GM18508 (cell line): ENCODE measurements around the gene PCDHB10.
"Not testable (repeated sequence)": the region's sequence is repeated elsewhere in the genome, so short reads cannot be mapped to it uniquely, and the experiment has no call there.

ENCODE experiments used
- ATAC-seq: cut with Tn5 transposase; IDR thresholded peaks from one replicate; pipeline ENCODE4 v1.9.1; 2021; ENCODE audit warnings: moderate number of reproducible peaks; ENCODE audit not compliant: insufficient read depth, unreplicated experiment

PCDHB10 gene

GRCh38 chr5:141186897-141187512, 5.1 kb upstream of the PCDHB10 start, which contains the start of gene PCDHB9:
Gene PCDHB9 (plus strand): TSS chr5:141187161. CDS start chr5:141187319, 158 bp downstream.
- ATAC-seq, result no peak

GRCh38 chr5:141188682-141189081, 3.5 kb upstream of the PCDHB10 start:
- ATAC-seq, result not testable (repeated sequence)

- not testable (repeated sequence) for ATAC-seq
Measured at GRCh38 chr5:141189131-141189530, 3.0 kb upstream of the PCDHB10 start.

GRCh38 chr5:141194332-141194731, 2.2 kb downstream of the PCDHB10 start:
- not testable (repeated sequence) for ATAC-seq

GRCh38 chr5:141196363-141196762, 4.2 kb downstream of the PCDHB10 start:
- no peak for ATAC-seq

DNA sequence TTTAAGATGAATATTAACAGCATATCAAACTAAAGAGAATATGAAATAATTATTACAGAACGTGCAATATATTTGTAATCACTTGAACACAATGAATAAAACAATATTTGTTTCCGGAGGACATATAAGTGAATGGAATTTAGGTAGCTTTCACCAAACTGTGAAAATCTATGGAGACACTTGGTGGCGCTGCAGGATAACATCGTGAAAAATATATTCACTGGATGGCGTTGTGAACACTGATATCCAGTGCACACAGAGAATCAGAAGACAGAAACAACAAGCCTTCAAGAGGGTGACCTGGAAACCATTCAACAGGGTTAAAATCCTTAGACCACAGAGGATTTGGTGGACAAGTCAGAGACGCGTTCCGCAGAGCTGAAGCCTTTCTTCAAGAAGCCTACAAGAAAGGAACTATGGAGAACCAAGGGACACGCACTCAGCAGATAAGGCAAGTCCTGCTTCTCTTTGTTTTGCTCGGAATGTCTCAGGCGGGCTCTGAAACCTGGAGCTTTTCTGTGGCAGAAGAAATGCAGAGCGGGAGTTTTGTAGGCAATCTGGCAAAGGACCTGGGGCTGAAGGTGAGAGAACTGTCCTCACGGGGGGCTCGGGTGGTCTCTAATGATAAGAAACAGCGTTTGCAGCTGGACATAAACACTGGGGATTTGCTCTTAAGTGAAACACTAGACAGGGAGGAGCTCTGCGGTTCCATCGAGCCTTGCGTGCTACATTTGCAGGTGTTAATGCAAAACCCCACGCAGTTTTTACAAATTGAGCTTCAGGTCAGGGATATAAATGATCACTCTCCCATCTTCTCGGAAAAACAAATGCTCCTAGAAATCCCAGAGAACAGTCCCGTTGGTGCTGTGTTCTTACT, 7.4 kb downstream of the PCDHB10 start, which contains the start of gene PCDHB11:
TSS of gene PCDHB11 (plus strand) at position 269 of the 877 bp plus-strand sequence. CDS start at position 417, 148 bp downstream.
- no peak for ATAC-seq

DNA sequence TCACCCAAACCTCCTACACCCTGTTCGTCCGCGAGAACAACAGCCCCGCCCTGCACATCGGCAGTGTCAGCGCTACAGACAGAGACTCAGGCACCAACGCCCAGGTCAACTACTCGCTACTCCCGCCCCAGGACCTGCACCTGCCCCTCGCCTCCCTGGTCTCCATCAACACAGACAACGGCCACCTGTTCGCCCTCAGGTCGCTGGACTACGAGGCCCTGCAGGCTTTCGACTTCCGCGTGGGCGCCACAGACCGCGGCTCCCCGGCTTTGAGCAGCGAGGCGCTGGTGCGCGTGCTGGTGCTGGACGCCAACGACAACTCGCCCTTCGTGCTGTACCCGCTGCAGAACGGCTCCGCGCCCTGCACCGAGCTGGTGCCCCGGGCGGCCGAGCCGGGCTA, 9.0 kb downstream of the PCDHB10 start:
- ATAC-seq, result not testable (repeated sequence)

GRCh38 chr5:141201646-141202045, 9.5 kb downstream of the PCDHB10 start:
- ATAC-seq, result not testable (repeated sequence)

DNA sequence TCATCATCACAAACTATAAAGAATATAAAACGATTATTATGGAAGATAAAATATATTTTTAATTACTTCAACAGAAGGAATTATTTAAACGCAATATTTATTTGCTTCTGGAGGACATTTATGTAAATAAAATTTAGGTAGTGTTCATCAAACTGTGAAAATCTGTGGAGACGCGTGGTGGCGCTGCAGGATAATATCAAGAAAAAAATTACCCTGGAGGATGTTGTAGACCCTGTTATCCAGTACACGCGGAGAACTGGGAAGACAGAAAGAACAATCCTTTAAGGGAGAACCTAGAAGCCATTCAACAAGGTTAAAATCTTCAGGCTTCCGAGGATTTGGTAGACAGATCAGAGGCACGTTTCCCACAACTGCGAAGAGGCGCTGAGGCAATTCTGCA, 16.3 kb downstream of the PCDHB10 start, which contains the start of gene PCDHB12:
TSS of gene PCDHB12 (plus strand) at position 242 of the 400 bp plus-strand sequence. CDS start 189 bp downstream, outside the sequence.
- no peak for ATAC-seq

GRCh38 chr5:141210281-141210680, 18.1 kb downstream of the PCDHB10 start:
- not testable (repeated sequence) for ATAC-seq

- not testable (repeated sequence) for ATAC-seq
Measured at GRCh38 chr5:141210849-141211248, 18.7 kb downstream of the PCDHB10 start.

DNA sequence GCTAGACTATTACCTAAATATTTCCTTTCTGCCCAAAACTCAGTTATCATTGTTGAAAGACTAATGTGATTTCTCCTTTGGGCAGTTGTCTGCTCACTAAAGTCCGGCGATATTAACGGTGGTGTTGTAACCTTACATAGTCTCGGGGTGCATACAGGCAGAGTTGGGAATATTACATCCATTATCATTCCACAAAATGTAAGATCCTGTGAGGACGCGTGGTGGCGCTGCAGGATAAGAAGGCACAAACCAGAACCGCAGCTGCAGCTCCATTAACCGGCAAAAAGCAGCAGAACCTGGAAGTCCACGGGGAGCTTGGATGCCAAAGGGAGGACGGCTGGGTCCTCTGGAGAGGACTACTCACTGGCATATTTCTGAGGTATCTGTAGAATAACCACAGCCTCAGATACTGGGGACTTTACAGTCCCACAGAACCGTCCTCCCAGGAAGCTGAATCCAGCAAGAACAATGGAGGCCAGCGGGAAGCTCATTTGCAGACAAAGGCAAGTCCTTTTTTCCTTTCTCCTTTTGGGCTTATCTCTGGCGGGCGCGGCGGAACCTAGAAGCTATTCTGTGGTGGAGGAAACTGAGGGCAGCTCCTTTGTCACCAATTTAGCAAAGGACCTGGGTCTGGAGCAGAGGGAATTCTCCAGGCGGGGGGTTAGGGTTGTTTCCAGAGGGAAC, 21.6 kb downstream of the PCDHB10 start, which contains the start of gene PCDHB13:
TSS of gene PCDHB13 (plus strand) at position 264 of the 684 bp plus-strand sequence. CDS start at position 469, 205 bp downstream.
- ATAC-seq, result not testable (repeated sequence)

- ATAC-seq, result not testable (repeated sequence)
Measured at GRCh38 chr5:141214583-141214982, 22.4 kb downstream of the PCDHB10 start.

GRCh38 chr5:141215504-141215903, 23.4 kb downstream of the PCDHB10 start:
- ATAC-seq, result not testable (repeated sequence)

DNA sequence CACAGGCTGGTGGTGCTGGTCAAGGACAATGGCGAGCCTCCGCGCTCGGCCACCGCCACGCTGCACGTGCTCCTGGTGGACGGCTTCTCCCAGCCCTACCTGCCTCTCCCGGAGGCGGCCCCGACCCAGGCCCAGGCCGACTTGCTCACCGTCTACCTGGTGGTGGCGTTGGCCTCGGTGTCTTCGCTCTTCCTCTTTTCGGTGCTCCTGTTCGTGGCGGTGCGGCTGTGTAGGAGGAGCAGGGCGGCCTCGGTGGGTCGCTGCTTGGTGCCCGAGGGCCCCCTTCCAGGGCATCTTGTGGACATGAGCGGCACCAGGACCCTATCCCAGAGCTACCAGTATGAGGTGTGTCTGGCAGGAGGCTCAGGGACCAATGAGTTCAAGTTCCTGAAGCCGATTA, 23.9 kb downstream of the PCDHB10 start:
- ATAC-seq, result not testable (repeated sequence)

DNA sequence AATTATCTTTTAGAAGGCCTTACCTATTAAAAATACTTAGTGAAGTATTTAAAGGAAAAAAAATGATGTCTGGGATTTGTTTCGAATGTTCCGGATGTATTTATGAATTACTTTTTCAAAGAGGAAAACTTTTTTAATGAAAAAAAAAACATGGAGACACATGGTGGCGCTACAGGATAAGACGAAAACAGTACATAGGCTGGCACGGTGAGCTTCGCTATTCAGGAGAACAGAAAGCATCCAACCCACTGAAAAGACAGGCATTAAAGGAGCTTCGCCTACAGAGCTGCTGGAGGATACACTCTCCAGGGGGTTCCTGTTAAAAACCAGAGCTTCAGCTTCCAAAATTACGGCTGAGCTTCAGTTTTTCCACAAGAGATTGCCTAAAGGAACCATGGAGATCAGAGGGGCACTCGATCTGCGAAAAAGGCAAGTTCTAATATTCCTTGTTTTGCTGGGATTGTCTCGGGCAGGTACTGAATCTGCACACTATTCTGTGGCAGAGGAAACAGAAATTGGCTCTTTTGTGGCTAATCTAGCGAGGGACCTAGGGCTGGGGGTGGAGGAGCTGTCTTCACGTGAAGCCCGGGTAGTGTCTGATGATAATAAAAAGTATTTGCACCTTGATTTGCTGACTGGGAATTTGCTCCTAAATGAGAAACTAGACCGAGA, 31.1 kb downstream of the PCDHB10 start, which contains the start of gene PCDHB14:
TSS of gene PCDHB14 (plus strand) at position 232 of the 672 bp plus-strand sequence. CDS start at position 395, 163 bp downstream.
- no peak for ATAC-seq

- not testable (repeated sequence) for ATAC-seq
Measured at GRCh38 chr5:141224844-141225243, 32.7 kb downstream of the PCDHB10 start.

GRCh38 chr5:141225421-141225820, 33.3 kb downstream of the PCDHB10 start:
- not testable (repeated sequence) for ATAC-seq

DNA sequence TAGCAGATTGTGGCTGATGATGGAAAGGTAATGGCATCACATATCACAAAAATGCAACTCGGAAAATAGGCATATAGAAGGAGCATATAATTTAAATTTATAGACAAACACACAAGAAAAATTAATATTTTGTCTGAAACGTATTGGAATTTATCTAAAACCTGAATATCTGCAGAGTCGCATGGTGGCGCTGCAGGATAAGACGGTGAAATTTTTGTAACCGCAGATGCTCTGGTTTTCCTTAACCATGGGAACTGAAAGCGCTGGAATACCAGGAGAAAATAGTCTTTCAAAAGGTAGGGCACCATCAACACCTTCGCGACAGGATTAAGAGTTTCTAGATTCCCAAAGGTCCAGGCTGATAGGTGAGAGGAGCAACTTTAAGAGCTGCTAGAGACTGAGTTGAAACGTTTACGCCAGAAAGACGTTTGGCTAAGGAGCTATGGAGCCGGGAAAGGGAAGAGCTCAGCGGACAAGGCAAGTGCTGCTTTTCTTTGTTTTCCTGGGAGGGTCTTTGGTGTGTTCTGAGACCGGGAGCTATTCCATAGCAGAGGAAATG, 42.0 kb downstream of the PCDHB10 start:
- ATAC-seq, result no peak
